IMR-90 (cell line): ENCODE data around the gene IGF1. TPM values are rescaled to one million over a fixed set of nuclear protein-coding genes. Genes with fewer than 3 reads are reported as not detected.

Experiments
- ATAC-seq: fragments of 200-7000 bp; cut with Tn5 transposase; 2 replicates; pipeline ENCODE4 v1.9.1; 2020; ENCODE audit warnings: low read depth, mild to moderate bottlenecking, moderate library complexity
- BruUV-seq: library from RNA; stranded (reverse); fragments of 400-500 nt; replicated peaks from 2 replicates; lab custom pipeline; 2021; lab: Mats Ljungman, UMichigan
- CTCF ChIA-PET: fragments of 300-600 bp; formaldehyde crosslinking; extraction: SDS; loops from one replicate; lab custom pipeline; 2021; ENCODE audit warnings: antibody characterized with exemption; lab: Yijun Ruan, JAX
- POLR2A ChIA-PET: fragments of 300-600 bp; sonication (Branson Sonifier 250); formaldehyde crosslinking; loops from one replicate; lab custom pipeline; 2022; ENCODE audit warnings: antibody characterized with exemption; ENCODE audit not compliant: unreplicated experiment; lab: Charles Lee
- DNase-seq: peaks from one replicate; pipeline ENCODE4 v3.0.0; 2013
- H2AFZ ChIP-seq: replicated peaks from 2 replicates; pipeline ENCODE3; 2013; ENCODE audit warnings: low read length, mild to moderate bottlenecking; ENCODE audit not compliant: poor library complexity
- H2AK5ac ChIP-seq: 2 replicates; pipeline ENCODE4 v1.6.1; 2013; ENCODE audit warnings: low read depth, low read length, inconsistent platforms
- H2AK9ac ChIP-seq: replicated peaks from 2 replicates; pipeline ENCODE3; 2013; ENCODE audit warnings: mild to moderate bottlenecking, low read depth, low read length, moderate library complexity; ENCODE audit not compliant: poor library complexity
- H2BK120ac ChIP-seq: 2 replicates; pipeline ENCODE4 v1.6.1; 2013; ENCODE audit warnings: low read depth, low read length, inconsistent platforms
- H2BK15ac ChIP-seq: 3 replicates; pipeline ENCODE4 v1.6.1; 2013; ENCODE audit warnings: low read depth, low read length, inconsistent platforms
- H2BK20ac ChIP-seq: 2 replicates; pipeline ENCODE4 v1.6.1; 2013; ENCODE audit warnings: low read depth, mild to moderate bottlenecking, inconsistent platforms, low read length, moderate library complexity
- H2BK5ac ChIP-seq: 2 replicates; pipeline ENCODE4 v1.6.1; 2013; ENCODE audit warnings: mild to moderate bottlenecking, low read depth, low read length, inconsistent platforms; ENCODE audit not compliant: poor library complexity, severe bottlenecking
- H3K14ac ChIP-seq: replicated peaks from 2 replicates; pipeline ENCODE4 v1.6.1; 2013; ENCODE audit warnings: low read depth, low read length, inconsistent platforms
- H3K18ac ChIP-seq: 2 replicates; pipeline ENCODE4 v1.6.1; 2013; ENCODE audit warnings: low read depth, low read length, control low read depth
- H3K23ac ChIP-seq: 2 replicates; pipeline ENCODE4 v1.6.1; 2013; ENCODE audit warnings: low read depth, low read length, inconsistent platforms
- H3K27ac ChIP-seq: 2 replicates; pipeline ENCODE4 v1.5.1; 2013; ENCODE audit warnings: mild to moderate bottlenecking, control low read depth, low read length; ENCODE audit not compliant: insufficient read depth
- H3K27me3 ChIP-seq: 2 replicates; pipeline ENCODE4 v1.6.1; 2013; ENCODE audit warnings: low read length; ENCODE audit not compliant: control insufficient read depth, insufficient read depth
- H3K36me3 ChIP-seq: 2 replicates; pipeline ENCODE4 v1.6.1; 2013; ENCODE audit warnings: low read length, mixed read lengths; ENCODE audit not compliant: control insufficient read depth, insufficient read depth
- H3K4ac ChIP-seq: 2 replicates; pipeline ENCODE4 v1.6.1; 2013; ENCODE audit warnings: low read depth, low read length, inconsistent platforms
- H3K4me1 ChIP-seq: 2 replicates; pipeline ENCODE4 v1.6.1; 2013; ENCODE audit warnings: low read length, mixed read lengths; ENCODE audit not compliant: control insufficient read depth, insufficient read depth
- H3K4me2 ChIP-seq: 2 replicates; pipeline ENCODE4 v1.6.1; 2013; ENCODE audit warnings: low read depth, mild to moderate bottlenecking, control low read depth, low read length, moderate library complexity
- H3K4me3 ChIP-seq: 2 replicates; pipeline ENCODE4 v1.5.1; 2013; ENCODE audit warnings: low read depth, mild to moderate bottlenecking, control low read depth, low read length, moderate library complexity; ENCODE audit not compliant: insufficient read depth
- H3K56ac ChIP-seq: 2 replicates; pipeline ENCODE4 v1.6.1; 2013; ENCODE audit warnings: low read length, inconsistent platforms; ENCODE audit not compliant: insufficient read depth; ENCODE audit errors: extremely low read depth
- H3K79me1 ChIP-seq, 2 experiments: 2 replicates each; pipeline ENCODE4 v1.6.1; 2013; ENCODE audit warnings: low read length in 2 of 2, inconsistent platforms in 1 of 2, low read depth in 1 of 2
- H3K9ac ChIP-seq: 2 replicates; pipeline ENCODE4 v1.6.1; 2013; ENCODE audit warnings: low read depth, low read length, control low read depth
- H3K9me1 ChIP-seq: 2 replicates; pipeline ENCODE4 v1.6.1; 2013; ENCODE audit warnings: low read length, inconsistent platforms; ENCODE audit not compliant: insufficient read depth
- H3K9me3 ChIP-seq: 2 replicates; pipeline ENCODE4 v1.6.1; 2013; ENCODE audit warnings: low read length; ENCODE audit not compliant: control insufficient read depth, insufficient read depth
- H4K20me1 ChIP-seq: 2 replicates; pipeline ENCODE4 v1.6.1; 2013; ENCODE audit warnings: low read length, inconsistent platforms; ENCODE audit not compliant: insufficient read depth
- H4K5ac ChIP-seq: 2 replicates; pipeline ENCODE4 v1.6.1; 2013; ENCODE audit warnings: mild to moderate bottlenecking, low read depth, low read length, control low read depth
- H4K8ac ChIP-seq, 2 experiments: 2 replicates each; pipeline ENCODE4 v1.6.1; 2013; ENCODE audit warnings: low read depth in 2 of 2, low read length in 2 of 2, control low read depth in 1 of 2, inconsistent platforms in 1 of 2
- H4K91ac ChIP-seq: 2 replicates; pipeline ENCODE4 v1.6.1; 2013; ENCODE audit warnings: low read depth, low read length, inconsistent platforms; ENCODE audit not compliant: insufficient read depth
- BHLHE40 ChIP-seq: fragments of 150-350 bp; IDR thresholded peaks from 2 replicates; pipeline ENCODE4 v1.6.1; 2016; ENCODE audit warnings: mild to moderate bottlenecking, low read depth, low read length
- CHD1 ChIP-seq: IDR thresholded peaks from 2 replicates; pipeline ENCODE4 v1.6.1; 2012; ENCODE audit warnings: low read depth, low read length, improper control_type of control experiment
- CTCF ChIP-seq: conservative IDR thresholded peaks from 2 replicates; pipeline ENCODE4 v1.5.1; 2012; ENCODE audit warnings: mild to moderate bottlenecking, low read depth, low read length, improper control_type of control experiment
- MAFK ChIP-seq: IDR thresholded peaks from 2 replicates; pipeline ENCODE4 v1.6.1; 2012; ENCODE audit warnings: low read depth, low read length, improper control_type of control experiment
- MAZ ChIP-seq: IDR thresholded peaks from 2 replicates; pipeline ENCODE4 v1.6.1; 2012; ENCODE audit warnings: low read depth, mild to moderate bottlenecking, low read length, improper control_type of control experiment, moderate library complexity, borderline replicate concordance
- MXI1 ChIP-seq: IDR thresholded peaks from 2 replicates; pipeline ENCODE4 v1.6.1; 2012; ENCODE audit warnings: low read depth, mild to moderate bottlenecking, low read length, moderate library complexity, borderline replicate concordance
- NFE2L2 ChIP-seq: fragments of 150-350 bp; IDR thresholded peaks from 2 replicates; pipeline ENCODE4 v1.6.1; 2016; ENCODE audit warnings: low read depth, mild to moderate bottlenecking, low read length
- POLR2A ChIP-seq: IDR thresholded peaks from 2 replicates; pipeline ENCODE4 v1.6.1; 2012; ENCODE audit warnings: mild to moderate bottlenecking, low read depth, low read length
- RAD21 ChIP-seq: IDR thresholded peaks from 2 replicates; pipeline ENCODE4 v1.6.1; 2012; ENCODE audit warnings: low read length, improper control_type of control experiment
- RCOR1 ChIP-seq: IDR thresholded peaks from 2 replicates; pipeline ENCODE4 v1.6.1; 2012; ENCODE audit warnings: mild to moderate bottlenecking, low read length, improper control_type of control experiment; ENCODE audit not compliant: insufficient replicate concordance
- RFX5 ChIP-seq: IDR thresholded peaks from 2 replicates; pipeline ENCODE4 v1.8.0; 2012; ENCODE audit warnings: low read depth, mild to moderate bottlenecking, low read length, moderate library complexity
- SMC3 ChIP-seq: fragments of 150-350 bp; IDR thresholded peaks from 2 replicates; pipeline ENCODE4 v1.6.1; 2016; ENCODE audit warnings: low read depth, mild to moderate bottlenecking, antibody characterized with exemption, low read length, moderate library complexity
- WGBS, 2 experiments: methylation state at CpG; one replicate each; pipeline versions ENCODE4 v1.1.5 to v1.1.7; 2013; ENCODE audit warnings: missing lambda C conversion rate in 2 of 2; ENCODE audit not compliant: insufficient read length in 1 of 2; ENCODE audit errors: extremely low coverage in 2 of 2; 5-methylcytosine and 5-hydroxymethylcytosine counted together
- dilution Hi-C: fragments of 300-500 bp; cut with HindIII; formaldehyde crosslinking; loops from one replicate; pipeline ENCODE4 v1.14.3; 2018; ENCODE audit warnings: low sequenced_read_pairs; ENCODE audit not compliant: unreplicated experiment
- in situ Hi-C: fragments of 300-500 bp; cut with MboI; formaldehyde crosslinking; loops from 3 replicates; pipeline ENCODE4 v1.14.3; 2019; ENCODE audit warnings: low sequenced_read_pairs, inconsistent platforms, mixed read lengths
- intact Hi-C: fragments of 100-400 bp; cut with micrococcal nuclease; formaldehyde crosslinking; loops from 2 replicates; pipeline ENCODE4 v1.10.0; 2022
- polyA plus RNA-seq, 3 experiments: library from polyadenylated mRNA; depleted of rRNA; stranded (reverse); fragments of >200 nt; gene quantifications; 2 replicates each; pipeline ENCODE4 v1.2.3, GENCODE V29; 2012; ENCODE audit warnings: low replicate concordance in 1 of 3
- total RNA-seq: library from RNA; depleted of rRNA; stranded (reverse); fragments of >200 nt; gene quantifications from 2 replicates; pipeline ENCODE4 v1.2.3, GENCODE V29; 2012
- TF ChIP-seq, protein P1 (sequence below): fragments of 150-350 bp; IDR thresholded peaks from 2 replicates; pipeline ENCODE4 v1.6.1; 2017; ENCODE audit warnings: mild to moderate bottlenecking, antibody characterized with exemption, low read length, low read depth
- TF ChIP-seq, protein P2 (sequence below): fragments of 150-350 bp; IDR thresholded peaks from 2 replicates; pipeline ENCODE4 v1.6.1; 2016; ENCODE audit warnings: low read depth, mild to moderate bottlenecking, low read length, moderate library complexity, borderline replicate concordance

The IGF1 gene
- total and polyA plus RNA-seq, 2 of the 4 experiments (the other 2 are of a cell fraction), result under 0.01 to 0.12 TPM

GRCh38 chr12:102501773-102502172, 21.4 kb upstream of the IGF1 start:
- dilution Hi-C loops, result no loop called here
- H3K18ac ChIP-seq, result no peak overlapping the region

More at GRCh38 chr12:102501773-102502172, 21.4 kb upstream of the IGF1 start:
- no peaks in the 10 kb centered on the region for H3K9me1 ChIP-seq
- no peak overlapping the region for H3K4me3 ChIP-seq
- no peak overlapping the region for H2BK5ac ChIP-seq
- H3K4ac ChIP-seq, result no peak overlapping the region
- no peaks in the 10 kb centered on the region for H3K27me3 ChIP-seq
- no peaks in the 10 kb centered on the region for H3K9me3 ChIP-seq
- H3K14ac ChIP-seq, result no peak overlapping the region
- H2AK9ac ChIP-seq, result no peak overlapping the region
- H3K4me2 ChIP-seq, result no peak overlapping the region
- TF ChIP-seq RCOR1 (no peak), RFX5 (no peak), BHLHE40 (no peak), CTCF (no peak), MXI1 (no peak), SMC3 (no peak), MAFK (no peak), NFE2L2 (no peak), RAD21 (no peak), MAZ (no peak), CHD1 (no peak), POLR2A (no peak)
- TF ChIP-seq, protein P1, sequence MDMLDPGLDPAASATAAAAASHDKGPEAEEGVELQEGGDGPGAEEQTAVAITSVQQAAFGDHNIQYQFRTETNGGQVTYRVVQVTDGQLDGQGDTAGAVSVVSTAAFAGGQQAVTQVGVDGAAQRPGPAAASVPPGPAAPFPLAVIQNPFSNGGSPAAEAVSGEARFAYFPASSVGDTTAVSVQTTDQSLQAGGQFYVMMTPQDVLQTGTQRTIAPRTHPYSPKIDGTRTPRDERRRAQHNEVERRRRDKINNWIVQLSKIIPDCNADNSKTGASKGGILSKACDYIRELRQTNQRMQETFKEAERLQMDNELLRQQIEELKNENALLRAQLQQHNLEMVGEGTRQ, result no peak
- TF ChIP-seq, protein P2, sequence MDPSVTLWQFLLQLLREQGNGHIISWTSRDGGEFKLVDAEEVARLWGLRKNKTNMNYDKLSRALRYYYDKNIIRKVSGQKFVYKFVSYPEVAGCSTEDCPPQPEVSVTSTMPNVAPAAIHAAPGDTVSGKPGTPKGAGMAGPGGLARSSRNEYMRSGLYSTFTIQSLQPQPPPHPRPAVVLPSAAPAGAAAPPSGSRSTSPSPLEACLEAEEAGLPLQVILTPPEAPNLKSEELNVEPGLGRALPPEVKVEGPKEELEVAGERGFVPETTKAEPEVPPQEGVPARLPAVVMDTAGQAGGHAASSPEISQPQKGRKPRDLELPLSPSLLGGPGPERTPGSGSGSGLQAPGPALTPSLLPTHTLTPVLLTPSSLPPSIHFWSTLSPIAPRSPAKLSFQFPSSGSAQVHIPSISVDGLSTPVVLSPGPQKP, result no peak
- no peaks in the 10 kb centered on the region for H4K20me1 ChIP-seq
- H3K9ac ChIP-seq, result no peak overlapping the region
- no peaks in the 10 kb centered on the region for H3K79me1 ChIP-seq
- H4K5ac ChIP-seq, result no peak overlapping the region
- no peak overlapping the region for H2BK15ac ChIP-seq
- H2BK120ac ChIP-seq, result no peak overlapping the region
- in situ Hi-C loops (no loop called here), intact Hi-C loops (no loop called here)
- H4K91ac ChIP-seq, result no peak overlapping the region
- no peak overlapping the region for H3K27ac ChIP-seq
- WGBS, 2 experiments, result 40% methylated on average over 1 of the region's 5 CpGs; no CpG with 5 or more reads in 1 of the 2 experiments
- H4K8ac ChIP-seq, result no peak overlapping the region
- no peak overlapping the region for H3K23ac ChIP-seq
- BruUV-seq, result no TSS peak
- H2AK5ac ChIP-seq, result no peak overlapping the region
- ATAC-seq (no peak), DNase-seq (no peak)
- CTCF ChIA-PET, result no interaction called here
- POLR2A ChIA-PET, result no interaction called here
- H2BK20ac ChIP-seq, result no peak overlapping the region
- no peaks in the 10 kb centered on the region for H3K4me1 ChIP-seq
- H2AFZ ChIP-seq, result no peak overlapping the region
- H3K56ac ChIP-seq, result no peak overlapping the region
- no peaks in the 10 kb centered on the region for H3K36me3 ChIP-seq
